Neural cell (in vitro differentiated cells): ENCODE results near the gene RBM20.

Source experiments
- EP300 ChIP-seq: fragments of 450-650 bp; conservative IDR thresholded peaks from 2 replicates; pipeline ENCODE4 v1.6.1; 2014; ENCODE audit warnings: antibody characterized with exemption, mild to moderate bottlenecking, moderate library complexity; ENCODE audit not compliant: poor library complexity, severe bottlenecking
- POLR2AphosphoS5 ChIP-seq: IDR thresholded peaks from 2 replicates; pipeline ENCODE4 v1.6.1; 2012
- RAD21 ChIP-seq: fragments of 450-650 bp; conservative IDR thresholded peaks from 2 replicates; pipeline ENCODE4 v1.6.1; 2014; ENCODE audit warnings: antibody characterized with exemption, mild to moderate bottlenecking, moderate library complexity
- SMC3 ChIP-seq: fragments of 450-650 bp; conservative IDR thresholded peaks from 2 replicates; pipeline ENCODE4 v1.6.1; 2014; ENCODE audit warnings: antibody characterized with exemption, mild to moderate bottlenecking, moderate library complexity; ENCODE audit not compliant: poor library complexity
- TF ChIP-seq, protein P1 (sequence below): fragments of 450-650 bp; IDR thresholded peaks from 2 replicates; pipeline ENCODE4 v1.5.1; 2014; ENCODE audit warnings: antibody characterized with exemption, mild to moderate bottlenecking, moderate library complexity; ENCODE audit not compliant: poor library complexity, severe bottlenecking
- TF ChIP-seq, protein P2 (sequence below): IDR thresholded peaks from 2 replicates; pipeline ENCODE4 v1.6.1; 2012; ENCODE audit warnings: borderline replicate concordance

DNA sequence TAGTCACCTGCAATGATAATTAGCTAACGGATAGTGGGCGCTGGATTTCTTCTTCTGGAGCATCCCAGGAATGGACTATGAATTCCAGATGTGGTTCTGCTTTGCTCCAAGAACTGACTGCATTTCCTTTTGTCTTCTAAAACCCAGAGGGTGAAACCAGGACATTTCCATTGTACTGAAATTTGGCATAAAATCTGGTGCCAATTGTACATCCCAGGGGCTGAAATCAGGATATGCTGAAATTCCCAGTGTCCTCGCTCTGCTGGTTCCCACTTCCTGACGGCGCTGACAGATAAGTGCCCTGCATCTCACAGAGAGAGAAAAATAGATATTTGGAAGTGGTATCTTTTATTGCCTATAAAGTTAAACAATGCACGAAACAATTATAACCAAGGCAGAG is 31.9 kb downstream of the RBM20 start:
- TF ChIP-seq, protein P1, sequence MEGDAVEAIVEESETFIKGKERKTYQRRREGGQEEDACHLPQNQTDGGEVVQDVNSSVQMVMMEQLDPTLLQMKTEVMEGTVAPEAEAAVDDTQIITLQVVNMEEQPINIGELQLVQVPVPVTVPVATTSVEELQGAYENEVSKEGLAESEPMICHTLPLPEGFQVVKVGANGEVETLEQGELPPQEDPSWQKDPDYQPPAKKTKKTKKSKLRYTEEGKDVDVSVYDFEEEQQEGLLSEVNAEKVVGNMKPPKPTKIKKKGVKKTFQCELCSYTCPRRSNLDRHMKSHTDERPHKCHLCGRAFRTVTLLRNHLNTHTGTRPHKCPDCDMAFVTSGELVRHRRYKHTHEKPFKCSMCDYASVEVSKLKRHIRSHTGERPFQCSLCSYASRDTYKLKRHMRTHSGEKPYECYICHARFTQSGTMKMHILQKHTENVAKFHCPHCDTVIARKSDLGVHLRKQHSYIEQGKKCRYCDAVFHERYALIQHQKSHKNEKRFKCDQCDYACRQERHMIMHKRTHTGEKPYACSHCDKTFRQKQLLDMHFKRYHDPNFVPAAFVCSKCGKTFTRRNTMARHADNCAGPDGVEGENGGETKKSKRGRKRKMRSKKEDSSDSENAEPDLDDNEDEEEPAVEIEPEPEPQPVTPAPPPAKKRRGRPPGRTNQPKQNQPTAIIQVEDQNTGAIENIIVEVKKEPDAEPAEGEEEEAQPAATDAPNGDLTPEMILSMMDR: no peak
- TF ChIP-seq RAD21 (no peak), SMC3 (no peak), POLR2AphosphoS5 (no peak), EP300 (no peak)
- TF ChIP-seq, protein P2, sequence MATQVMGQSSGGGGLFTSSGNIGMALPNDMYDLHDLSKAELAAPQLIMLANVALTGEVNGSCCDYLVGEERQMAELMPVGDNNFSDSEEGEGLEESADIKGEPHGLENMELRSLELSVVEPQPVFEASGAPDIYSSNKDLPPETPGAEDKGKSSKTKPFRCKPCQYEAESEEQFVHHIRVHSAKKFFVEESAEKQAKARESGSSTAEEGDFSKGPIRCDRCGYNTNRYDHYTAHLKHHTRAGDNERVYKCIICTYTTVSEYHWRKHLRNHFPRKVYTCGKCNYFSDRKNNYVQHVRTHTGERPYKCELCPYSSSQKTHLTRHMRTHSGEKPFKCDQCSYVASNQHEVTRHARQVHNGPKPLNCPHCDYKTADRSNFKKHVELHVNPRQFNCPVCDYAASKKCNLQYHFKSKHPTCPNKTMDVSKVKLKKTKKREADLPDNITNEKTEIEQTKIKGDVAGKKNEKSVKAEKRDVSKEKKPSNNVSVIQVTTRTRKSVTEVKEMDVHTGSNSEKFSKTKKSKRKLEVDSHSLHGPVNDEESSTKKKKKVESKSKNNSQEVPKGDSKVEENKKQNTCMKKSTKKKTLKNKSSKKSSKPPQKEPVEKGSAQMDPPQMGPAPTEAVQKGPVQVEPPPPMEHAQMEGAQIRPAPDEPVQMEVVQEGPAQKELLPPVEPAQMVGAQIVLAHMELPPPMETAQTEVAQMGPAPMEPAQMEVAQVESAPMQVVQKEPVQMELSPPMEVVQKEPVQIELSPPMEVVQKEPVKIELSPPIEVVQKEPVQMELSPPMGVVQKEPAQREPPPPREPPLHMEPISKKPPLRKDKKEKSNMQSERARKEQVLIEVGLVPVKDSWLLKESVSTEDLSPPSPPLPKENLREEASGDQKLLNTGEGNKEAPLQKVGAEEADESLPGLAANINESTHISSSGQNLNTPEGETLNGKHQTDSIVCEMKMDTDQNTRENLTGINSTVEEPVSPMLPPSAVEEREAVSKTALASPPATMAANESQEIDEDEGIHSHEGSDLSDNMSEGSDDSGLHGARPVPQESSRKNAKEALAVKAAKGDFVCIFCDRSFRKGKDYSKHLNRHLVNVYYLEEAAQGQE: no peak
